Measurements from ENCODE around the gene INSL3.

INSL3 gene

DNA sequence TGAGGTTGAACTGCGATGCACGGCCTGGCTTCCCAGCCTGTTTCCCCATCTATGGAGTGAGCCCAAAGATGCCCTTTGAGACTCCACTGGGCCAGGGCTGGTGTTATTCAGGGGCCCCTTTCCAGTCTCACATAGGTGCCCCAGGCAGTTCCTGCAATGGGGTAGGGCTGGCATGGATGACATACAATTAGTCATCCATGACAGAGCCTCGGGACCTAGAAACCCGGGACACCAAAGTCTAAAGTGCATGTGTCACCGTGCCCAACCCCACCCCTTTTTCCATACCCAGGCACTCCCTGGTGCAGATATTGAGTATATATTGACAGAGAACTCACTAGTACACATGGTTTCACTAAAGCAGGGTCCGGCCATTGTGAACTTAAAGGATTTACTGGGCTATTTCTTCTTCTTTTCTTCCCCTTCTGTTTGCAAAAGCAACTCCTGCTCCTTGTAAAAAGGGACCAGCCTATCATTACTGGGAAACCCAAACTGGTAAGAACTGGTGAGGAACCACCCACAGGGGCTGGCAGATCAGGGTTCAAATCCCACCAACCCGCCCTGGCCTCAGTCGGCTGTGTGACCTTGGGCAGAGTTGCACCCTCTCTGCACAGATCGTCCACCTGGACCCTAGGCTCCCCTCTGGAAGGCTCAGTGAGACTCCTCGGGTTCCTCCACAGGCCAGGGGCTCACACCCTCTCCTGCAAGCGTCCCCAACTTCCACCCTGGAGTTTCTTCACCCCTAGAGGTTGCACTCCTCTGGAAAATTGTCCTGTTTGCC lies 23.7 kb downstream of the INSL3 start:
- TF ChIP-seq, protein P1, sequence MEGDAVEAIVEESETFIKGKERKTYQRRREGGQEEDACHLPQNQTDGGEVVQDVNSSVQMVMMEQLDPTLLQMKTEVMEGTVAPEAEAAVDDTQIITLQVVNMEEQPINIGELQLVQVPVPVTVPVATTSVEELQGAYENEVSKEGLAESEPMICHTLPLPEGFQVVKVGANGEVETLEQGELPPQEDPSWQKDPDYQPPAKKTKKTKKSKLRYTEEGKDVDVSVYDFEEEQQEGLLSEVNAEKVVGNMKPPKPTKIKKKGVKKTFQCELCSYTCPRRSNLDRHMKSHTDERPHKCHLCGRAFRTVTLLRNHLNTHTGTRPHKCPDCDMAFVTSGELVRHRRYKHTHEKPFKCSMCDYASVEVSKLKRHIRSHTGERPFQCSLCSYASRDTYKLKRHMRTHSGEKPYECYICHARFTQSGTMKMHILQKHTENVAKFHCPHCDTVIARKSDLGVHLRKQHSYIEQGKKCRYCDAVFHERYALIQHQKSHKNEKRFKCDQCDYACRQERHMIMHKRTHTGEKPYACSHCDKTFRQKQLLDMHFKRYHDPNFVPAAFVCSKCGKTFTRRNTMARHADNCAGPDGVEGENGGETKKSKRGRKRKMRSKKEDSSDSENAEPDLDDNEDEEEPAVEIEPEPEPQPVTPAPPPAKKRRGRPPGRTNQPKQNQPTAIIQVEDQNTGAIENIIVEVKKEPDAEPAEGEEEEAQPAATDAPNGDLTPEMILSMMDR (IDR thresholded peaks at IDR 0.05; ENCODE audit: low read depth, low read length, missing control alignments) = no peak
- H3K4me3 ChIP-seq (ENCODE audit: low read depth, low read length) = no peak overlapping the region
- no peak for DNase-seq (ENCODE audit: low read depth)

DNA sequence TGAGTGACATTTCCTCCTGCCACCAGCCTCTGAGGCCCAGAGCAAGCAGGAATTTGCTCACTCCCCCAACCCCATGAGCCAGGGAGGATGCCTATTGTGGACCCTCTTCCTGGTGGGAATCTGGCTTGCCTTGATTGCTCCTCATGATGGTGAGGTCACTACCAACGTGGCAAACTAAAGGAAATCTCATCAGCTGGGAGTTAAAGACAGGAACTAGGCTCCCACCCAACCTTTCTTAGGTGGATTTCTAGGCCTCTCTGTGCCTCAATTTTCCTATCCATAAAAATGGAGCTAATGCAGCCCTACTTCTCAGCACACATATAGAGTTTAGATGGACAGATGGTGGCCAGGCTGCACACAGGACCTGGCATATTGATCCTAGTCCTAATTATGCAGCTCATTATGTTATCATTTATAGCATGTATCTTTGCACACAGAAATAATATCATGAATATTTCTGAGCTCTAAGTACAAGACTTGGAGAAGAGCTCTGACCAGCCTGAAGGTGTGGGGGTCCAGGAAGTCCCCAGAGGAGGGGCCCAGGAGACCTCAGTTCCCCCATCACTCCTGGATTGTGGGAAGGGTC lies 24.4 kb downstream of the INSL3 start:
- no peak for DNase-seq (ENCODE audit: low read depth)
- H3K4me3 ChIP-seq (ENCODE audit: low read depth, low read length) = no peak overlapping the region
- TF ChIP-seq, protein P1 (IDR thresholded peaks at IDR 0.05; ENCODE audit: low read depth, low read length, missing control alignments) = no peak

GRCh38 chr19:17796013-17796837 lies 25.1 kb downstream of the INSL3 start:
- TF ChIP-seq, protein P1 (IDR thresholded peaks at IDR 0.05; ENCODE audit: low read depth, low read length, missing control alignments) = no peak
- H3K4me3 ChIP-seq (ENCODE audit: low read depth, low read length) = no peak overlapping the region
- DNase-seq (ENCODE audit: low read depth) = no peak

DNA sequence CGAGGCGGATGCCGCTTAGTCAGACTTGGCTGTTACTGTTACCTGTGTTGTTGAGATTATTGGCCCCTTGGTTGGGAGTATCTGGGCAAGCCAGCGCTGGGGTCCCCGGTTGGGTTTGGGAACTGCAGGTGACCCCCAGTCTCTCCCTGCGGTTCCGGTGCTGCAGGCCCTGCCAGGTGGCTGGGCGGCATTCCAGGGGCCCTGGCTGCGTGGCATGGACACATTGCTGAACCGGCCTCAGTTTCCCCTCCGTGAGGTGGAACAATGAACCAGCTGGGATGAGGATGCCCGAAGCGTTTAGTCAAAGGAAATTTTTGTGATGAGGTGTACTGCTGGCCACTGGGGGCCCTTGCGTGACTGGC lies 25.8 kb downstream of the INSL3 start:
- TF ChIP-seq, protein P1 (IDR thresholded peaks at IDR 0.05; ENCODE audit: low read depth, low read length, missing control alignments) = no peak

DNA sequence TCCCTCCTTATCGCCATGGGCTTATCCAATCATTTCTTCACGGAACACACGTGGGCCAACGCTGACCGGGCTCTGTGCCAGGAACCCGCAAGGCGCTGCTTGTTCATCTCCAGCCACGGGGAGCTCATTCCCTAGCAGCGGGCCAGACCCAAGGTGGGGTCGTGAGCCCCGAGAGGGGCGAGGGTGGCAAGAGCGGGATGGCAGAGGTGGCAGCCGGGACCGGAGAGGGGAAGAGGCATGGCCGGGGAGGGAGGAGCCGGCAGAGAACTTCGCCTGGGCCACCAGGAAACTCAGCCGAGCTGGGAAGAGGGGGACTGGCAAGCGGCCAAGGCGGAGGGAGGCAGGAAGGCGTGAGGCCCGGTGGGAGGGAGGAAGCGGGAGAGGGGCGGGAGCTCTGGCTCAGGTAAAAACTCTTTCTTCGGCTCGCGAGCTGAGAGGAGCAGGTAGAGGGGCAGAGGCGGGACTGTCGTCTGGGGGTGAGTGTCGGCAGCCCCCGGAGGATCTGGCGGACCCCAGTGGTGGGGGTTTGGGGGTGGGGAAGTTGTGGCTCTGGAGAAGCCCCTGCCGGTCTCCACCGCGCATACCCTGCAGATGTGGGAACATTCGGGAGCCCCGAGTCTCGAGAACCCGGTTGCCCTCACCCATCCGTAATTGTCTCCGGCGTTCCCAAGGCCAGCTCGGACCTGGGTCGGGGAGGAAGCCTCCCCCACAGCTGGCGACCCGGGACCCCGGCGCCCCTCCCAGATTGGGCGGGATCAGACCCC lies 26.4 kb downstream of the INSL3 start, which contains the start of gene B3GNT3:
Gene B3GNT3 (plus strand): TSS at position 408 of the 764 bp plus-strand sequence. CDS start 12,670 bp downstream, outside the sequence.
- no peak for DNase-seq (ENCODE audit: low read depth)
- TF ChIP-seq, protein P1 (IDR thresholded peaks at IDR 0.05; ENCODE audit: low read depth, low read length, missing control alignments) = no peak
- no peak within 1 kb of the TSS for H3K4me3 ChIP-seq (ENCODE audit: low read depth, low read length)

More for the DNA sequence above, 25.8 kb downstream of the INSL3 start:
- DNase-seq (ENCODE audit: low read depth) = no peak
- H3K4me3 ChIP-seq (ENCODE audit: low read depth, low read length) = no peak overlapping the region

- no peak overlapping the region for H3K4me3 ChIP-seq (ENCODE audit: low read depth, low read length)
- DNase-seq (ENCODE audit: low read depth) = no peak
- TF ChIP-seq, protein P1 (IDR thresholded peaks at IDR 0.05; ENCODE audit: low read depth, low read length, missing control alignments) = no peak
Observed at GRCh38 chr19:17794412-17794730, 26.9 kb downstream of the INSL3 start.
